Limb (tissue), 2 donors: Measurements from ENCODE around the gene KRT80.

Experiments used
- DNase-seq, 2 donors: peaks; one replicate each; pipeline ENCODE4 v3.0.0-alpha.2; 2016; ENCODE audit errors: extremely low spot score in 2 of 2

The KRT80 gene

DNA sequence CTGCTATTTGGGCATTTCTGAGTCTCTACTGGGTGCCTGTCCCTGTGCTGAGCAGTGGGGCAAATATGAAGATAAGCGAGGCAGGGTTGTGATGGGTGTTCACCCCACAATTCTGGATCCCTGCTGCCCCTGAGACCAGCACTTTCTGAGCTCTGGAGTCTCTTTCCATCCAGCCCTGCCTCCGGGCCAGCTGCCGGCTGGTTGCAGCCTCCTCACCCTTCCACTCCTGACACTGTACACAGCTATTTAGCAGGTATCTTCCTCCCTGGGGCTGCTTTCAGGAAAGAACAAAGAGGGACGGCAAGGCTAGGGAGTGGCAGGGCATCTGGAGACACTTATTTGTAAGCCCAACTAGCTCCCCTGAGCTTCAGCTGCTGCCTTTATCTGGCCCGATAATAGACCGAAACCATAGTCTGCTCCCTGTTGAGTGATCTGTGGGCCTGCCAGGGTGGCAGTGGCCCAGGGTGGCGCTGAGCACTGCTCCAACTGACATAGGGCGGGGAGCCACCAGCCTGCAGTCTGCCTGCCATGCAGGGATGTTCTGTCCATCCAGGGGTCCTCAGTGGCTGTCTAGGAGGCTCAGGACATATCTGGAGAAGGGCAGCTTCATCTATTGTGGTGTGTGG, 7.6 kb upstream of the KRT80 start:
- no peak for DNase-seq

DNA sequence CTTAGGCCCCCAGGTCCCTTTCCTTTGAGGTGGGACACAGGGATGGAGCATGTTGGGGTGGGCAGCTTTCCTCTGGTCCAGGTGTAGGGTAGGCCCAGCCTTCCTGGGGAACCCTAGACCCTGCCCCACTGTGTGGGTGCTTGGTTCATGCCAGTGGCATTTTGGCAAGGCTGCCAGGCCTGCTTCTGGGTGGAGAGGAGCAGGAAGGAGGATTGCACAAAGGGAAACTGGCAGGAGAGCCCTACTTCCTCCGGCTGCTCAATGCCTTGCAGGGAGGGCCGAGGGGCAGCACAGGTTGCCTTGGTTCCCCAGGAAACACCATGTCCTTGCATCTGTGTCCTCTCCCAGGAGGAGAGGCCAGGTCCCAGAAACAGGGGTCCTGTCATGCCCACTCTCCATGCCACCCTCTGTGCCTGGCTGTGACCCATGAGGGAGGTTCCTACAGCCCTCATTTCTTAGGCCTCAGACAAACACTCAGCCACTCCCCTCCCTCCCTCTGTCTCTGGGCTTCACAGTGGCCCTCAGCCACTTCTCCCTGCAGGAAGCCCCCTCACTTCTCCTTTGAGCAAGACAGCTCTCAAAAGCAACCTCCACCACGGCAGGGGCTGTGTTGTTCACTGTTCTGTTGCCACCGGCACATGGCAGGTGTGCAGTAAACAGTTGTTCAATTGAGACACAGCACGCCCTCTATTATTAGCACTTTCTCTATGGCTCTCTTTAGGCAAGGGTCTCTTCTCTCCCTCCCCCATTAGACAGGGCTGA, 6.8 kb upstream of the KRT80 start:
- no peak for DNase-seq

DNA sequence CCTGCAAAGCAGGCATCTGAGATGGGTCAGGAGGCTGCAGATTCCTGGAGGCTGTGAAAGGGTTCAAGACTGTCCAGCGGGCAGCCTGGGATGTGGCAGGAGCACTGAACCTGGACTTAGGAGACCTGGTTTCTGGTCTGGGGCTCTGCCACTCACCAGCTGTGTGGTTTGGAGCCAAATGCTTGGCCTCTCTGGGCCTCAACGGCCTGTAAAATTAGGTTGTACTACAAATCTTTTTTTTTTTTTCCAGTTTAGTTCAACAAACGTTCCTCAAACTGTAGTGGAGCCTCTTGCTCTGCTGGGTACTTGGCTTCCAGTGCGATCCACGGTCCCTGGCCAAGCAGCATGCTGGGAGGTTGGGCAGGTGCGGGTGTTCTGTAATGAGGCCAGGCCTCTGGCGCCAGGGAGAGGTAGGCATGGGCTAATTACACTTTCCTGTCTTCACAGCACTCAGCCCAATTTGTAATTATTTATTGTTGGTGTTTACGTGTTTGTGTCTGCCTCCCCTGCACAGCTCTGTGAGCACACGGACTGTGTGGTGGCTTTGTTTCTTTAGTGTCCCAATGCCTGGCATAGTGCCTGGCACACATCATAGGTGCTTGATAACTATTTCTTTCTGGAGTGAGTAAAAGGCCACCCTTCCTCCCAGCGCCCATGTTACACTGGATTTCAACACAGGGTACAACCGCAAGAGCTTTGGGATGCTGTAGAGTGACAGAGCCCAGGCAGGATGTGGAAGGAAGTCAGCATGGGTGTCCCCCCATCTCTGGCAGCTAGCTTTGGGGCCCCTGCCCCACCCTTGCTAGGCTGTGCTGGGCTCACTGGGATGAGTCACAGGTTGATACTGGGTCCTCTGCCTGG, 5.8 kb upstream of the KRT80 start:
- no peak for DNase-seq

DNA sequence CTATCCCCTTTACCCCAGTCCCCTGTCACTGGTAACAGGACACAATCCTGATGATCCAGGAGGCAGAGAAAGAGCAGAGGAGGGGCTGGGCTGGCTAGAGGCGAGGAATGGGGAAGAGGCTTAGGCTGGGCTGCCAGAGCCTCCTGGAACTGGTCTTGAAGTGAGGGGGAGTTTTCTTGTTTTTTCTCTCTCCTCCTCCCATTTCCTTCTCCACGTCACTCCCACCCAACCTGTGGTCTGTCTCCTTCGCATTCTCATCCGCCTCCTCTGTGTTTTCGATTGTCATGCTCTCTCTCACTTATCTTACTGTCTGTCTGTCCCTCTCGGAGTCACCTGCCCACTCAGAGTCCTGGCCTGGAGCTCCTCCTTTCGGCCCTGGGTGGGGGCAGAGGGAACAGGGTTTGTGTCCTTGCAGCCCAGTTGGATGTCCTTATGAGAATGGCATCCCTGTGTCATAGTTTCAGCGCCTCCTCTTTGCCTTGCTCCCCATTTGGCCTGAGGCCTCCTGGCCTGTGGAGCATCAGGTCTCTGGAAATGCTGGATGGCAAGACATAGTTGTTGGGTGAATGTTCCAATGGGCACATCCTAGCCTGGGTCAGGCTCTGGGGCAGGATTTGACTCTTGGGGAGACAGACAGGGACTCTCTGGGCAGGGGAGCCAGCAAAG, 3.4 kb upstream of the KRT80 start:
- no peak for DNase-seq

DNA sequence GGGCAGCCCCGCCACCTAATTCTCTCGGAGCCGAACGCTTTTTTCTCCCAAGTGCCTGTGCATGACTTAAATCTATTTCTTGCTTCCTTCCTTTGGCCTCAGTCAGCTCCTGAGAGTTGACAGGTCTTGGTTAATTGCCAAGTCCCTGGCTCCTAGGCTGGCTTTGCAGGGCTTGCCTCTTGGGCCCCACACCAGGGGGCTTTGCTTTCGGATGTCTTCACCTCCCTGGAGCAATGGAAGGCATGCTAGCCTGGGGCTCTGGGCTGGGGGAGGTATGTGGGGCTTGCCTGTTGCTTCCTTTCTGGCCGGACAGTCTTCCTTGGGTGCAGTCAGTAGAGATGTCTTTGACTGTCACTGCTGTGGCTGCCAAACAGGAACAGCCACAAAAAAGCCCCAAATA, 2.2 kb upstream of the KRT80 start:
- DNase-seq = no peak

DNA sequence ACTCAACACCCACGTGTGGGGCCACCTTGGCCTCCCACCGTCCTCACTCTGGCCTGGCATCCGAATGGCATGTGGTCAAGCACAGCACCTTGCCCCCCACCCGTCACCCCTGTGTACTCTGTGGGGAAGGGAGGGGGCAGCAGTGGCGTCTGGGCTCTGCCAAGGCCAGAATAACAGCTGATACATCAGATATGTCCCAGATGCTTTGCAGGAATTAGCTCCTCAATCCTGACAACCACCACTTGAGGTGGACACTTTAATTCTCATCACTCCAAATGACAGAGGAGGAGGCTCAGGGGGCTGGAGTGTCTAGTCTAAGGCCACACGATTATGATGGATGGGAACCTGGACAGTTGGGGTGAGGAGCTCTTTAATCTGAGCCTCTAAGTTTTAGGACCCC, 1.7 kb upstream of the KRT80 start:
- no peak for DNase-seq

DNA sequence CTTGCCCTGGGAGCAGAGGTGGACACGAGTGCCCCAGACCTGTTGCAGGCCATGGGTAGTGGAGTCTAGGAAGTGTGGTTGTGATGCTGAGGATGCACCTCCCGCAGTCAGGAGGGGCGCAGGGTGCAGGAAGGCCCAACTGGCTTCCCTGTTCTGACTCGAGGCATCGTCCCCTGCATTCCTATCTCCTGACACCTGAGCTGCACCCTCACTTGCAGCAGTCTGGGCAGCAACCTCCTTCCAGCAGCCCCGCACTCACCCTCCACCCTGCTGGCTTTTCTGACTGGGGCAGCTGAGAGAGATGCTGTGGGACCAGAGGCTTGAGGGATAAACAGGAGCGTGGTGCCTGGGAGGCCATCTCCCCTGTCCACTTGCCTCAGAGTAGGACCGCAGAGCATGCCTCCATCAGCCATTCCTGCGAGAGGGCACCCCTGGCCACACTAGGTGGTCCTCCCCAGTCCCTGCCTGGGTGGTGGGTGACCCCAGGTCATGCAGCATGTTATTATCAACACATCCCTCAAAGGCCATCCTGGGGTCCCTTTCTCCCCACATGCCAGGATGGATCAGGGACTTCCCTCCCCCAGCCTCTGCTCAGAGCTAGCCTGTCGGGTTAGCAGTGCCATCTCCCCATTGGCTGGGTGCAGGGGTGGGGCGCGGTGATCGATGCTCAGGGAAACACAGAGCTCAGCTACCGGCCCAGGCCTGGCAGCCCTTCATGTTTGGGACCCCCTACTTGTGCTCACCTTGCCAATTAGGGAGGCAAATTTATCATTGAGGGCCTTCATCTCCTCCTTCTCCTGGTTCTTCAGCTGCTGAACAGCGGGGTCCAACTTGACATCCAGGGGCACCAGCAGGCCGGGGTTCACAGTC, 719 bp downstream of the KRT80 start:
- DNase-seq = no peak

DNA sequence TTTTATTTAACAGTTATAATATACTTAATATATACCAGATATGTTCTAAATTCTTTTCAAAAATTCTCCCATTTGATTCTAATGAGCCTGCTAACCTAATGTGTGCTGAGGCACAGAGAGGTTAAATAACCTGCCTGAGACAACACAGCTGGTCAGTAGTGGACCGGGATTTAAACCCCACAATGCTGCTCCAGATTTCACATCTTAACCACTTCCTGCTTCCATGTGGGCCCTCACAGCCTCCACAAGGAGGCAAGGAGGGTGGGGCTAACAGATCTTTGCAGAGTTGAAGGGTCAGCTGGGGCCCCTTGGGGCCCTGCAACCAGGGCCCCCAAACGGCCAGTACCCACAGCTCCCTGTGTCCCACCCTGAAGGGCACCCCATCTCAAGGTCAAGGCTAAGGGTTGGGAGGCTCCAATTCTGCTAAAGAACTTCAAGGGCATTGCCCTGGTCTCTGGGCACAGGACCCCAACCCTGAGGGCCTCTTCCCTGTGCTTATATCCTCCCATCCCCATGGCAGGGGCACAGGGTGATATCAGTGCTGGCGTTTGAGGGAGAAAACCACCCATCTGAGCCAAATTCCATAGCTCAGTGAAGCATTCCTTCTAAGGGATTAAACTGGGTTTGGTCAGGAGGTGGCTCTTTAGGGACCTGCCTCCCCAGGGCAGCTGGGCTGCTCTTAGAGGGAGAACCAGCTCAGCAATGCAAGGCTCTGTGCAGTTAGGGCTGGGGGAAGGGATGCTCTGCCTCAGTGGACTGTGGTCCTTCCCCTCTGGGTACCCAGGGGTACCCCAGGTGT, 2.2 kb downstream of the KRT80 start:
- no peak for DNase-seq

DNA sequence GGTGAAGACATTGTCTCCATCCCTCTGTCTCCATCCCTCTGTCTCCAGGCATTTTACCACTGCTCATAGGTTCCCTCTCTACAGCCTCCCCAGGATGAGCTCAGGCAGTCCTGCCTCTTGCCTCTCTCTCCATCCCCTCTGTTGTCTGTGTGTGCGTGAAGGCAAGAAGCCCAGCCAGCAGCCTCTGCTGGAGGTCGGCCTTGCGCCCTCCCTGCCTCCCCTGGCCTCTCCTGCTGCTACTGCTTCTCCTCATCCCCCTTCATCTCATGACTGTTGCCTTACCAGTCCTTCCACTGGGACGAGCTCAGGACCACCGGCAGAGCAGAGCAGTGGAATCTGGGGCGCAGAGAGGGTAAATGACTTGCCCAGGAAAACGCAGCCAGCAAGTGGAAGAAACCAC, 3.2 kb downstream of the KRT80 start:
- DNase-seq = no peak

DNA sequence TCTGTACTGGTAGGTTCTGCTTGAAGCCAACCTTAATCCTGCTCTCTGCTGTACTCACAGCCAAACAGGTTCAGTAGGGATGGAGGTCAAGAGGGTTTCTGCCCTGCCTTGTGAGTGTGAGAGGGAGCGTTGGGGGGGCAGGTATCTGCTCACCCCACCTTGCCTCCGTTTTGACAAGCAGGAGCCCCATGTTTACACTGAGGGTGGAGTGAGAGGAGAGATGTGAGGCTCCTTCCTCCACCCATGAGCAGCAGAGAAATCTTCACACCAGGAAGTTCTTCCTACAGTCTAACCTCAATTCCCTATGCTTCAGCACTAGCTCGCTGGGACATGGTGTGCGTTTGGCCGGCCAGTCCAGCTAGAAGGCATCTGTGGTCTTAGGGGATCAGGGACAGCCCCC, 4.2 kb downstream of the KRT80 start:
- DNase-seq = no peak

DNA sequence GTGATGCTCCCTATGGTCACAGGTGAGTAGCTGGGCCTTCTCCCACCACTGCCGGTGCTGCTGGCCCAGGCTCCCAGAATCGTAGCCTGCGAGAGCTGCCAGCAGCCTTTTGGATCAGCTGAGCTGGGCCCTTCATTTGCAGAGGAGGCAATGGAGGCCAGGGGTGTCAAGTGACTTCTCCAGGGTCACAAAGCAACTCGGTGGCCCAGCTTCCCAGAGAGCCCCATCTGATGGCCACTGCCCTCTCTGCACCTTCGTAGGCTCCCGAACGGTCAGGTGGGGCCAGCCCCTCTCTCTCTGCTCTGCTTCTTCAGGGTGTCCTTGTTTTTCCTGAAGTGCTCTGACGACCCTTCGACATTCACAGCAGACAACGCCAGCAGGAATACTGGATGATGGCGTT, 4.6 kb downstream of the KRT80 start:
- no peak for DNase-seq

DNA sequence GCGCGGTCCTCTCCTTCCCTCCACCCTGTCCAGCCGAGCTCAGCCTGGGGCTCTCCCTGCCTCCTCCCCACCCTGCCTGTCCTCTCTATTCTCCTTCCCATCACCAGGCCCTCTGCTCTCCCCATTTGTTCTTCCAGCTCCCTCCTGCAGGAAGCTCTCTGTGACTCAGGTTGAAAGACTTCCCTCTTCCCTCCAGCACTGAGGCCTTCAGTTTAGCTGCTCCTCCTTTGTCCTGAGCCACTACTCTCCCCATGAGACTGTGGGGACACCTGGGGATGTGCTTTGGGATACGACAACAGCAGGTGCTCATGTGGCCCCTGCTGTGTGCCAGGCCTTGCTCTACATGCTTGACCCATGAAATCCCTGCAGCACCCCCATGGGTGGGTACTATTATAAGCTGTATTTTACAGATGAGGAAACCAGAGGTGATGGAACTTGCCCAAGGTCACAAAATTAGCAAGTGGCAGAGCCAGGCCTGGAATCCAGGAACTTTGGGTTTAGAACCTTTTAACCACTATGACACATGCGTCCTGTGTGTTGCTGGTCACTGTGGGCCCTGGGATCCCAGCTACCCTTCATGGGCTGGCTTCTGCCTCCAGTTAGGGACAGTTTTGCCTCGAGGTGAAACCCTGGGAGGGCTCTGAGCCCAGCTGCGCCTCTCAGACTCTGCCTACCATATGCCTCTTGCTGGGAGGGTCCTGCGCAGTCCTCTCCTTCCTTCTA, 5.5 kb downstream of the KRT80 start:
- DNase-seq = no peak

DNA sequence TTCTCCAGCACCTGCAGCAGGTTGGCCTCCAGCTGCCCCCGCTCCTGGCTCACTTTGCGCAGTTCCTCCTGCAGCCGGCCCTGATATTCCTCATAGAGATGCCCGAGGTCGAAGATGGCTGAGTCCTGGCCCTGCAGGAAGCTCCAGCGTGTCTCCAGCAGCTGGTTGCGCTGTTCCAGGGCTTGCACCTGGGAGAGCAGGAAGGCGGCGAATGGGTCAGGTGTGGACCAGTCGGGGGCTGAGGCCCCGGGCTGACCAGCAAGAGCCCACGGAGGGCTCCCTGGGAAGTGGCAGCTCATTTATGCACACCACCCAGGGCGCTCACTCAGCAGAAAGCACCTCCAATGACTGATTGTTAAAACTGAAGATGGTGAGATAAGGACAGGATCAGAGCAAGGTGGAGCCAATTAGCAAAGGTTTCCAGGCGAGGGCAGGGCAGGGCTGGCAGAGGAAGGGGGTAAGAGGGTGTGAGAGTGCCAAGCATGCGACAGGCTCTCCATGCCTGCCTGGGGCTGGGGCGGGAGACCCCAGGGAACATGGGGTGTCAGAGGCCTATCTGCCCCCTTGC, 6.3 kb downstream of the KRT80 start:
- no peak for DNase-seq

DNA sequence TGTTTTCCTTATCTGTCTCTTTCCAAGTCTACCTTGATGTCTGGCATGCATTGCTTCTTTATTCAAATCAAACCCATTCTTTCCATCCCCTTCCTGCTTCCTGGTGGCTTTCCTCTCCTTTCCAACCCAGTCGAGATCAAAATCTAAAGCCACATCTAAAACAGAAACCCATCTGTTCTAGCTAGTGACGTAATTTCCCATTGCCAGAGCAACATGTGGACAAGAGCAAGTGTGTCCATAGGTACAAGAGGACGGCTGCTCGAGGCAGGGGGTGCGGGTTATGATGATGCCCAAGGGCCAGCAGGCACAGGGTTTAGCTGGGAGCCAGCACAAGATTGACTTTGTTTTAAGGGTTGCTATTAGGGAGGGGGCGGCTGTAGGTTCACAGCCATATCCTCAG, 7.0 kb downstream of the KRT80 start:
- DNase-seq = no peak

DNA sequence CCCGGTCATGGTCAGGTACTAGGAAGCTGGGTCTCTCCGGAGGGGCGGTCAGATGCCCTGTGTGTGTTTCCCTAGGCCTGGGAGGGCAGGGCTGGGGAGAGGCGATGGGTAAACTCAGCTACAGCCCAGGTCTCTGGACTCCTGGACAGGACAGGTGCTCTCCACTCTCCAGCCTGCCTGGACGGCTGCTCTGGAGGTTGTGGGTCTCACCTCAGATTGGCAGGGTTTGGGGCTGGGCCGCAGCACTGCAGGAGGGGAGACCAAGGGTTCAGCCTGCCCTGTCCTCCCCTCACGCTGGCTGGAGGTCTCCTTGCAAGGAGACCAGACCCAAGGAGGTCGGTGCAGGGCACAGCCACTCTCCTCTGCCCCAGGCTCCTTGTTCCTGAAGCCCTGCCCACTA, 7.8 kb downstream of the KRT80 start:
- no peak for DNase-seq

DNA sequence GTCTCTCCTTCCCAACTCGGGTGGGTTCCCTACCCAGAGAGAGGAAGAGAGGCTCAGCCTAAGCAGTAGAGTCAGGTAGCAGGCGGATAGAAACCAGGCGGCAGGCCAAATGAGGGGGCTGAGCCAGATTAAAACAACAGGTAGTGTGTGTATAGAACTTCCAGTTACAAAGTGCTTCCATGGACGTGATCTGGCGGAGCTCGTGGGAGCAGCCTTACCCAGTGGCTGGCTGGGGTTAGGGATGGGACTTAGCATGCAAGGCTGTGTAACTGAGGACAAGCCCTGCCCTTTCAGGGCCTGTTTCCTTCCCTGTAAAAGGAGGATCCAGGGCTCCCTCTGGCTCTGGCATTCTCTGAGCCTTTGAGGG, 8.3 kb downstream of the KRT80 start:
- peak in 1 of 2 donors; percentile 55 for DNase-seq

DNA sequence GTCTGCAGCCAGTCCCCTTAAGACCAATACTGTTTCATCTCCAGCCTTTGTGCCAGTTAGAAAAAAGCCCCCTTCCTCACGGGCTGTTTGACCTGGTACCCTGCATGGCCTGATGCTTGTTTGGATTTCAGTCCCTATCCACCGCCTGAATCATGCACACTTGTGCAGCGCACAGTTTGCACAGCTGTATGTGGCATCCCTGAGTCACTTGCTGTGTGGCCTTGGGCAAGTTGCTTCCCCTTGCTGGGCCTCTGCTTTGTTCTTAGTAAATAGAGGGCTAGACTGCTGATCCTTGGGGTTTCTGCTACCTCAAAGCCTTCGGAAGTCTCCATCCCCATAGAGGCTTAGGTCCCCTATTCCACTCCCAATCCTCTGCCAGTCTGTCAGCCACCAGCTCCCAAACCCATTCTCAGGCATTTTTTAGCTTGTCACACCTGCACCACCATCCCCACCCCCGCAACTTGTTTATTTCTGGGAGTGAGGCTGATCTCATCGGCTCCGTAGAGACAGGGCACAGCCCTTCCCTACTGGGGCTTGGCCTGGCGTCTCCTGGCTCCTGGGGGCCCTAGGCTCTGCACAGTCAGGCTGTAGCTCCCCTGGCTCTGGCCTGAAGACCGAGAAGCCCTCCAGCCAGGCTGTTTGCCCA, 8.8 kb downstream of the KRT80 start:
- no peak for DNase-seq

DNA sequence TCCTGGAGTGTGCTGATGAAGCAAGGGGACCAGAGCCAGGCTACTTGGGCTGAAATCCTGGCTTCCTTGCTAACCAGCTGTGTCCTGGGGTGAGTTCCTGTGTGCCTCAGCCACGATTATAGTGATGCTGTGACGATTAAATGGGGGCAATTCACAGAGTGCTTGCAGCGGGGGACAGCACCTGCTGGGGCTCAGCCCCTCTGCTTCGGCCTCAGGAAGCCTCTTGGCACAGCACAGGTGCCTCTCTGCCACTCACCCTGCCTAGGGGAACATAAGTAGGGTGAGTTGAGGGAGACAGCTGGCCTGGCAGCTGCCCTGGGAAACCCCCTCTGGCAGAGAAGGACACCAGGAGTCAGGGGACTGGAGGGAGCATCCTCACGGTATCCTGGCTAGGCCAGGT, 9.4 kb downstream of the KRT80 start:
- DNase-seq = no peak

DNA sequence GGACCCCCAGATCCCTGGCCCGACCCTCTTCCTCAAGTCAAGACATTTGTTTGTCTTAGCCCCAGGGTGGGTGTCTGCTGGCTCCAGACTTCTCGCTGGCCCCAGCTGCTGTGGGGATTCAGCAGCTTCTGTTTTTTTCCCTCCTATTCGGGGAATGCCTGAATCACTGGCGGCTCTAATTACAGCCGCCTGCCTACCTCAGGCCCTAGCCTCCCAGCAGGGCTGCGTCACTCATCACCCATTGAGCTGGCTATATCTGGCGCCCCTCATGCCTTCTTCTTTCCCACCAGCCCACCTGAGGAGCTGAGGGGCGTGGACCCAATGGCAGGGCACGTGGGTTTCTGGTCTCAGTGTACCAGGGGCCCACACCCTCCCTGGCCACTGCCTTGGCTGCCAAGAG, 10.1 kb downstream of the KRT80 start:
- DNase-seq = peak in 1 of 2 donors; percentile 68
